ENCODE measurements around the gene CD44.

DNA sequence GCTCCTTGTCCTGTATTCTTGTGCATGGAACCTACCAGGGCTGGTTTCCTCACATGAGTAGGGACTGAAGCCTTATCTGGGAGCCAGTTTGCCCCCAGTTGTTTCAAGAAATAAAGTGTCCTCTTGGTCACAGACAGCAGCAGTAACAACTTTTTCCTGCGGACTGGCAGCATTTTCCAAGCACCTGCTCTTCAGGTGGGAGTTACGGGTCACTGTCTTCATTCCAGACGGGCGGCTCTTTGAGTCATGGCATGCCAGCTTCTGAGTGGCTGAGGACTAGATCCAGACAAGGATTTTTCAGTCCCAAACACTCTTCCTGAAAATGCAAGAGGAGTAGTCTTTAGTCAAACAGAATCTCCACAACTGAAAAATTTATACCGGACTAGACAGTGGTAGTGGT lies 2.7 kb upstream of the CD44 start:
- TF ChIP-seq, protein P1, sequence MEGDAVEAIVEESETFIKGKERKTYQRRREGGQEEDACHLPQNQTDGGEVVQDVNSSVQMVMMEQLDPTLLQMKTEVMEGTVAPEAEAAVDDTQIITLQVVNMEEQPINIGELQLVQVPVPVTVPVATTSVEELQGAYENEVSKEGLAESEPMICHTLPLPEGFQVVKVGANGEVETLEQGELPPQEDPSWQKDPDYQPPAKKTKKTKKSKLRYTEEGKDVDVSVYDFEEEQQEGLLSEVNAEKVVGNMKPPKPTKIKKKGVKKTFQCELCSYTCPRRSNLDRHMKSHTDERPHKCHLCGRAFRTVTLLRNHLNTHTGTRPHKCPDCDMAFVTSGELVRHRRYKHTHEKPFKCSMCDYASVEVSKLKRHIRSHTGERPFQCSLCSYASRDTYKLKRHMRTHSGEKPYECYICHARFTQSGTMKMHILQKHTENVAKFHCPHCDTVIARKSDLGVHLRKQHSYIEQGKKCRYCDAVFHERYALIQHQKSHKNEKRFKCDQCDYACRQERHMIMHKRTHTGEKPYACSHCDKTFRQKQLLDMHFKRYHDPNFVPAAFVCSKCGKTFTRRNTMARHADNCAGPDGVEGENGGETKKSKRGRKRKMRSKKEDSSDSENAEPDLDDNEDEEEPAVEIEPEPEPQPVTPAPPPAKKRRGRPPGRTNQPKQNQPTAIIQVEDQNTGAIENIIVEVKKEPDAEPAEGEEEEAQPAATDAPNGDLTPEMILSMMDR (IDR thresholded peaks at IDR 0.05 in 8 of 11, conservative IDR thresholded peaks at IDR 0.05 in 3 of 11), result no peak
- TF ChIP-seq POLR2A (IDR thresholded peaks at IDR 0.05), result no peak
- TF ChIP-seq POLR2AphosphoS5 (IDR thresholded peaks at IDR 0.05), result no peak
